ENCODE results near the gene RIN3.
A peak's percentile ranks its signal among the peaks of the same experiment; 100 is the strongest.

Gene RIN3

GRCh38 chr14:92511453-92512238 is 1.9 kb upstream of the RIN3 start:
- peak; percentile 95 for DNase-seq (ENCODE audit: low read depth, low spot score)

GRCh38 chr14:92512807-92513203 is 776 bp upstream of the RIN3 start:
- no peak for DNase-seq (ENCODE audit: low read depth, low spot score)

- peak; percentile 57 for DNase-seq (ENCODE audit: low read depth, low spot score)
Measured at GRCh38 chr14:92513966-92514843, 624 bp downstream of the RIN3 start.

GRCh38 chr14:92514844-92515514 is 1.4 kb downstream of the RIN3 start:
- no peak for DNase-seq (ENCODE audit: low read depth, low spot score)

- no peak for DNase-seq (ENCODE audit: low read depth, low spot score)
Measured at GRCh38 chr14:92515546-92516343, 2.2 kb downstream of the RIN3 start.

- DNase-seq (ENCODE audit: low read depth, low spot score), result no peak
Measured at GRCh38 chr14:92516344-92516965, 2.9 kb downstream of the RIN3 start.

- DNase-seq (ENCODE audit: low read depth, low spot score), result no peak
Measured at GRCh38 chr14:92516966-92517506, 3.5 kb downstream of the RIN3 start.

GRCh38 chr14:92517761-92518160 is 4.2 kb downstream of the RIN3 start:
- no peak for DNase-seq (ENCODE audit: low read depth, low spot score)

GRCh38 chr14:92519246-92520101 is 5.9 kb downstream of the RIN3 start:
- DNase-seq (ENCODE audit: low read depth, low spot score), result no peak

GRCh38 chr14:92520102-92521057 is 6.8 kb downstream of the RIN3 start:
- DNase-seq (ENCODE audit: low read depth, low spot score), result no peak

GRCh38 chr14:92521058-92521415 is 7.5 kb downstream of the RIN3 start:
- DNase-seq (ENCODE audit: low read depth, low spot score), result no peak

GRCh38 chr14:92523752-92524151 is 10.2 kb downstream of the RIN3 start:
- no peak for DNase-seq (ENCODE audit: low read depth, low spot score)

- no peak for DNase-seq (ENCODE audit: low read depth, low spot score)
Measured at GRCh38 chr14:92524602-92525185, 11.1 kb downstream of the RIN3 start.

GRCh38 chr14:92525322-92526095 is 11.9 kb downstream of the RIN3 start:
- no peak for DNase-seq (ENCODE audit: low read depth, low spot score)

GRCh38 chr14:92527721-92528120 is 14.1 kb downstream of the RIN3 start:
- peak; percentile 51 for DNase-seq (ENCODE audit: low read depth, low spot score)

- no peak for DNase-seq (ENCODE audit: low read depth, low spot score)
Measured at GRCh38 chr14:92528486-92529100, 15.0 kb downstream of the RIN3 start.

- DNase-seq (ENCODE audit: low read depth, low spot score), result no peak
Measured at GRCh38 chr14:92529903-92530302, 16.3 kb downstream of the RIN3 start.
